ENCODE data around the gene CMAS. TPM values are rescaled to one million over a fixed set of nuclear protein-coding genes. Genes with fewer than 3 reads are reported as not detected.

Gene CMAS
- total and polyA plus RNA-seq, 2 donors (not counting 1 experiment from before 2014, with no cell fraction given) = 24.3 to 25.6 TPM

- Histone ChIP-seq H3K79me2 (ENCODE audit: control insufficient read depth, insufficient read depth, low read length) (peaks cover 4% of the 10 kb centered on the region), H3K9me3 (ENCODE audit: control insufficient read depth, insufficient read depth, low read depth, low read length) (no peaks in the 10 kb centered on the region), H2AFZ (ENCODE audit: low read length) (no peak overlapping the region), H4K20me1 (ENCODE audit: control insufficient read depth, extremely low read depth, insufficient read depth, low read length) (no peaks in the 10 kb centered on the region), H3K27me3 (ENCODE audit: control insufficient read depth, insufficient read depth, low read length) (no peaks in the 10 kb centered on the region), H3K4me3 (replicated peaks in 1 of 4; ENCODE audit: control extremely low read depth in 1 of 4, insufficient read depth in 1 of 4, low read depth in 3 of 4, low read length in 4 of 4) (no peak overlapping the region), H3K4me2 (ENCODE audit: extremely low read depth, insufficient read depth, low read length) (no peak overlapping the region), H3K36me3 (ENCODE audit: control insufficient read depth, insufficient read depth, low read length) (no peaks in the 10 kb centered on the region), H3K4me1 (ENCODE audit: control insufficient read depth, extremely low read depth, insufficient read depth, low read length) (no peaks in the 10 kb centered on the region), H3K9ac (ENCODE audit: insufficient read depth, low read length) (no peak overlapping the region), H3K27ac (ENCODE audit: insufficient read depth, low read length) (no peak overlapping the region)
- peak; percentile 60 to 63 for DNase-seq (ENCODE audit: low read depth in 2 of 2)
- TF ChIP-seq CTCF (conservative IDR thresholded peaks at IDR 0.05 in 1 of 2, IDR thresholded peaks at IDR 0.05 in 1 of 2; ENCODE audit: low read depth in 1 of 2, low read length in 2 of 2) = no peak
- no peak for TF ChIP-seq EZH2 (IDR thresholded peaks at IDR 0.05; ENCODE audit: low read length, missing control alignments)
Observed at GRCh38 chr12:22042976-22043669, 2.9 kb upstream of the CMAS start.

- Histone ChIP-seq H2AFZ (ENCODE audit: low read length) (no peak overlapping the region), H3K79me2 (ENCODE audit: control insufficient read depth, insufficient read depth, low read length) (peaks cover 4% of the 10 kb centered on the region), H3K4me1 (ENCODE audit: control insufficient read depth, extremely low read depth, insufficient read depth, low read length) (no peaks in the 10 kb centered on the region), H3K27me3 (ENCODE audit: control insufficient read depth, insufficient read depth, low read length) (no peaks in the 10 kb centered on the region), H3K36me3 (ENCODE audit: control insufficient read depth, insufficient read depth, low read length) (no peaks in the 10 kb centered on the region), H3K27ac (ENCODE audit: insufficient read depth, low read length) (no peak overlapping the region), H3K4me2 (ENCODE audit: extremely low read depth, insufficient read depth, low read length) (no peak overlapping the region), H3K9me3 (ENCODE audit: control insufficient read depth, insufficient read depth, low read depth, low read length) (no peaks in the 10 kb centered on the region), H3K4me3 (replicated peaks in 1 of 4; ENCODE audit: control extremely low read depth in 1 of 4, insufficient read depth in 1 of 4, low read depth in 3 of 4, low read length in 4 of 4) (no peak overlapping the region), H3K9ac (ENCODE audit: insufficient read depth, low read length) (no peak overlapping the region), H4K20me1 (ENCODE audit: control insufficient read depth, extremely low read depth, insufficient read depth, low read length) (no peaks in the 10 kb centered on the region)
- DNase-seq (ENCODE audit: low read depth in 2 of 2) = no peak
- no peak for TF ChIP-seq EZH2 (IDR thresholded peaks at IDR 0.05; ENCODE audit: low read length, missing control alignments)
- no peak for TF ChIP-seq CTCF (conservative IDR thresholded peaks at IDR 0.05 in 1 of 2, IDR thresholded peaks at IDR 0.05 in 1 of 2; ENCODE audit: low read depth in 1 of 2, low read length in 2 of 2)
Observed at GRCh38 chr12:22043943-22044342, 2.1 kb upstream of the CMAS start.

- TF ChIP-seq CTCF (conservative IDR thresholded peaks at IDR 0.05 in 1 of 2, IDR thresholded peaks at IDR 0.05 in 1 of 2; ENCODE audit: low read depth in 1 of 2, low read length in 2 of 2) (no peak), EZH2 (IDR thresholded peaks at IDR 0.05; ENCODE audit: low read length, missing control alignments) (no peak)
- H3K27ac ChIP-seq (ENCODE audit: insufficient read depth, low read length) = no peak overlapping the region
- no peak overlapping the region for H2AFZ ChIP-seq (ENCODE audit: low read length)
- DNase-seq (ENCODE audit: low read depth in 2 of 2) = no peak
- no peaks in the 10 kb centered on the region for H3K9me3 ChIP-seq (ENCODE audit: control insufficient read depth, insufficient read depth, low read depth, low read length)
- no peaks in the 10 kb centered on the region for H3K36me3 ChIP-seq (ENCODE audit: control insufficient read depth, insufficient read depth, low read length)
- no peaks in the 10 kb centered on the region for H3K4me1 ChIP-seq (ENCODE audit: control insufficient read depth, extremely low read depth, insufficient read depth, low read length)
- no peaks in the 10 kb centered on the region for H3K27me3 ChIP-seq (ENCODE audit: control insufficient read depth, insufficient read depth, low read length)
- no peak overlapping the region for H3K4me3 ChIP-seq (replicated peaks in 1 of 4; ENCODE audit: control extremely low read depth in 1 of 4, insufficient read depth in 1 of 4, low read depth in 3 of 4, low read length in 4 of 4)
- H3K79me2 ChIP-seq (ENCODE audit: control insufficient read depth, insufficient read depth, low read length) = peaks cover 4% of the 10 kb centered on the region
- no peak overlapping the region for H3K9ac ChIP-seq (ENCODE audit: insufficient read depth, low read length)
- H3K4me2 ChIP-seq (ENCODE audit: extremely low read depth, insufficient read depth, low read length) = no peak overlapping the region
- no peaks in the 10 kb centered on the region for H4K20me1 ChIP-seq (ENCODE audit: control insufficient read depth, extremely low read depth, insufficient read depth, low read length)
Observed at GRCh38 chr12:22044391-22044790, 1.6 kb upstream of the CMAS start.
